Measurements from ENCODE around the gene ERFL.

ERFL gene

DNA sequence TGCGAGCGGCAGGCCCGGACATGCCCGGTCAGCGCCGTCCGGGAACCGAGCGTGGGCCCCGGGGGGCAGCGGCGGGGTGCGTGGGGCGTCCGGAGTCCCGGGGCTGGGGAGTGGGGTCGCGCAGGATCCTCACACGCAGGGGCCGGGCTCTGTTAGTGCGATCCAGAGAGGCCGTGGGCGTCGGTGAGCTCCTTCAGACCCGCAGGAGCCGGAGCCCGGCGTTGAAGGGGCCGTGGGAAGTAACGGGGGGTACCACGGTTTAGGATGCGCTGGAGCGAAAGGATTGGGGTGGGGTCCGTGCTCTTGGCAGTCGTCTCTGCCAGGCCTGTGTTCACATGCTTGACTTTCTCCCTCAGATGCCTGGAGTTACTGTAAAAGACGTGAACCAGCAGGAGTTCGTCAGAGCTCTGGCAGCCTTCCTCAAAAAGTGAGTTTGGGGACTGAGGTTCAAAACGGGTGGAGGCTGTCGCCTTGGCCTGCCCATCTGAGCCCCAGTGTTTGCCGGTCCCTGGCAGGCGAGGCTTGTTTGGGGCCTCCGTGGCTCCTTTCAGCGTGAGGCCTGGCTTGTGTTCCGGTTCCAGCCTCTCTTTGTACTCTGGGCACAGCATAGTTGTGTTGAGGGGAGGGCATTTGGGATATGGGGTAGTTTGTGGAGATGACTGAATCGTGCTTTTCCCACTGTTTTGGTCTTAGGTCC lies 67.7 kb downstream of the ERFL start:
- Histone ChIP-seq H3K4me3 (ENCODE audit: low read depth in 1 of 2, low read length in 2 of 2) (peak overlapping the region; percentile 50 to 78), H3K79me2 (ENCODE audit: insufficient read depth, low read length) (peaks cover 56% of the 10 kb centered on the region), H3K27ac (ENCODE audit: low read length) (peak overlapping the region; percentile 97), H3K9ac (ENCODE audit: low read depth, low read length) (peak overlapping the region; percentile 77), H4K20me1 (ENCODE audit: insufficient read depth, low read length) (peaks cover 48% of the 10 kb centered on the region), H3K4me2 (ENCODE audit: insufficient read depth, low read length) (peak overlapping the region; percentile 96), H3K4me1 (ENCODE audit: insufficient read depth, low read length) (peaks cover 56% of the 10 kb centered on the region), H3K9me3 (ENCODE audit: insufficient read depth, low read length, severe bottlenecking) (no peaks in the 10 kb centered on the region), H2AFZ (ENCODE audit: low read depth, low read length) (peak overlapping the region; percentile 59; the same call in 1 of the 2 replicates), H3K27me3 (ENCODE audit: insufficient read depth, low read length, poor library complexity) (no peaks in the 10 kb centered on the region), H3K36me3 (ENCODE audit: insufficient read depth, low read length) (peaks cover 52% of the 10 kb centered on the region)
- DNase-seq (peak; percentile 37), ATAC-seq (ENCODE audit: insufficient read depth, low read depth) (no peak)
- no peak for TF ChIP-seq EZH2 (IDR thresholded peaks at IDR 0.05; ENCODE audit: borderline replicate concordance, low read depth, low read length, severe bottlenecking)
- TF ChIP-seq CTCF (IDR thresholded peaks at IDR 0.05; ENCODE audit: borderline replicate concordance, extremely low read depth, low read length, poor library complexity, severe bottlenecking) = peak; percentile 3

GRCh38 chr19:41859618-41860418 lies 68.4 kb downstream of the ERFL start, which contains the start of gene RPS19:
RPS19 (plus strand) TSS chr19:41860255; CDS start chr19:41860775, 520 bp downstream.
- Histone ChIP-seq H3K27ac (ENCODE audit: low read length) (peak within 1 kb of the TSS; percentile 97), H3K36me3 (ENCODE audit: insufficient read depth, low read length) (peaks cover 45% of the 10 kb centered on the region), H3K9me3 (ENCODE audit: insufficient read depth, low read length, severe bottlenecking) (no peaks in the 10 kb centered on the region), H3K27me3 (ENCODE audit: insufficient read depth, low read length, poor library complexity) (no peaks in the 10 kb centered on the region), H3K4me1 (ENCODE audit: insufficient read depth, low read length) (peaks cover 49% of the 10 kb centered on the region), H3K79me2 (ENCODE audit: insufficient read depth, low read length) (peaks cover 48% of the 10 kb centered on the region), H3K4me2 (ENCODE audit: insufficient read depth, low read length) (peak within 1 kb of the TSS; percentile 96), H2AFZ (ENCODE audit: low read depth, low read length) (peak within 1 kb of the TSS; percentile 76), H3K4me3 (ENCODE audit: low read depth in 1 of 2, low read length in 2 of 2) (peak within 1 kb of the TSS; percentile 50 to 78), H4K20me1 (ENCODE audit: insufficient read depth, low read length) (peaks cover 41% of the 10 kb centered on the region), H3K9ac (ENCODE audit: low read depth, low read length) (peak within 1 kb of the TSS; percentile 77)
- peak; percentile 83 for ATAC-seq (ENCODE audit: insufficient read depth, low read depth)
- peak; percentile 42 for TF ChIP-seq CTCF (IDR thresholded peaks at IDR 0.05; ENCODE audit: borderline replicate concordance, extremely low read depth, low read length, poor library complexity, severe bottlenecking)
- no peak for TF ChIP-seq EZH2 (IDR thresholded peaks at IDR 0.05; ENCODE audit: borderline replicate concordance, low read depth, low read length, severe bottlenecking)
- peak; percentile 99 for DNase-seq

DNA sequence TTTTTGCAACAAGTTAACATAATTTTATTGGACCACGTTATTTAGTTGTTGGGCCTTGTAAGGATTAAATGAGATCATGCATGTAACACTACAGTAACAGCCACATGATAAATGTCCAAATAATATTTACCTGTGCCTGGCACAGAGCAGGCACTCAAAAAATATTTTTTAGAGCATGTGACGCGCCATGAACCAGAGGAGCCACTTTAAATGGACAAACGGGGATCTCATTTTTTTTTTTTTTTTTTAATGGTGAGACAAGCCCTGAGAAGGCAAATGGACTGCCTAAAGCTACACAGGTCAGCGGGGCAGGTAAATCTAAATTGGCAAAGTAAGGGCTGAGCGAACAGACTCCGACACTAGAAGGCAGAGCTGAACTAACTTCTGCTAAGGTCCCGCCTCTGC lies 69.0 kb downstream of the ERFL start:
- TF ChIP-seq CTCF (IDR thresholded peaks at IDR 0.05; ENCODE audit: borderline replicate concordance, extremely low read depth, low read length, poor library complexity, severe bottlenecking) (peak; percentile 73), EZH2 (IDR thresholded peaks at IDR 0.05; ENCODE audit: borderline replicate concordance, low read depth, low read length, severe bottlenecking) (no peak)
- H3K9me3 ChIP-seq (ENCODE audit: insufficient read depth, low read length, severe bottlenecking) = no peaks in the 10 kb centered on the region
- peaks cover 42% of the 10 kb centered on the region for H3K79me2 ChIP-seq (ENCODE audit: insufficient read depth, low read length)
- peaks cover 4% of the 10 kb centered on the region for H3K27me3 ChIP-seq (ENCODE audit: insufficient read depth, low read length, poor library complexity)
- H3K36me3 ChIP-seq (ENCODE audit: insufficient read depth, low read length) = peaks cover 39% of the 10 kb centered on the region
- ATAC-seq (ENCODE audit: insufficient read depth, low read depth) (no peak), DNase-seq (no peak)
- H3K9ac ChIP-seq (ENCODE audit: low read depth, low read length) = peak overlapping the region; percentile 77
- peak overlapping the region; percentile 42 for H3K27ac ChIP-seq (ENCODE audit: low read length)
- H3K4me3 ChIP-seq (ENCODE audit: low read depth in 1 of 2, low read length in 2 of 2) = peak overlapping the region in 1 of 2 experiments; percentile 78; a peak in 2 of 4 replicates
- peaks cover 35% of the 10 kb centered on the region for H4K20me1 ChIP-seq (ENCODE audit: insufficient read depth, low read length)
- peak overlapping the region; percentile 96 for H3K4me2 ChIP-seq (ENCODE audit: insufficient read depth, low read length)
- peak overlapping the region; percentile 56 for H2AFZ ChIP-seq (ENCODE audit: low read depth, low read length)
- H3K4me1 ChIP-seq (ENCODE audit: insufficient read depth, low read length) = peaks cover 43% of the 10 kb centered on the region
